Osteoblast (primary cell): ENCODE results near the gene RPL5. TPM values are rescaled to one million over a fixed set of nuclear protein-coding genes. Genes with fewer than 3 reads are reported as not detected.

Experiments
- DNase-seq: peaks from one replicate; pipeline ENCODE4 v3.0.0; 2011; ENCODE audit warnings: low spot score, mixed read lengths; ENCODE audit not compliant: insufficient read length; ENCODE audit errors: missing footprints
- H2AFZ ChIP-seq: 2 replicates; pipeline ENCODE4 v1.6.0; 2011; ENCODE audit warnings: mild to moderate bottlenecking, low read length
- H3K27ac ChIP-seq: 2 replicates; pipeline ENCODE4 v1.5.1; 2011; ENCODE audit warnings: mild to moderate bottlenecking, low read depth, low read length, moderate library complexity
- H3K27me3 ChIP-seq: 2 replicates; pipeline ENCODE4 v1.6.0; 2012; ENCODE audit warnings: mild to moderate bottlenecking, control low read depth, inconsistent platforms, low read length, moderate library complexity; ENCODE audit not compliant: insufficient read depth
- H3K36me3 ChIP-seq: 2 replicates; pipeline ENCODE4 v1.5.1; 2011; ENCODE audit warnings: mild to moderate bottlenecking, low read length, control low read depth, moderate library complexity; ENCODE audit not compliant: insufficient read depth
- H3K4me1 ChIP-seq: 2 replicates; pipeline ENCODE4 v1.5.1; 2011; ENCODE audit warnings: mild to moderate bottlenecking, low read length, control low read depth, moderate library complexity; ENCODE audit not compliant: insufficient read depth
- H3K4me2 ChIP-seq: 2 replicates; pipeline ENCODE4 v1.6.0; 2011; ENCODE audit warnings: mild to moderate bottlenecking, low read length; ENCODE audit not compliant: insufficient read depth
- H3K4me3 ChIP-seq: fragments of 200-600 bp; sonication (generic); 3 replicates; pipeline ENCODE4 v1.5.1; 2012; ENCODE audit warnings: mild to moderate bottlenecking, low read length, inconsistent platforms; ENCODE audit not compliant: insufficient read depth
- H3K79me2 ChIP-seq: 2 replicates; pipeline ENCODE4 v1.6.0; 2012; ENCODE audit warnings: mild to moderate bottlenecking, low read length, control low read depth, inconsistent platforms; ENCODE audit not compliant: insufficient read depth
- H3K9me3 ChIP-seq: 2 replicates; pipeline ENCODE4 v1.5.1; 2011; ENCODE audit warnings: low read depth, low read length, control low read depth
- H4K20me1 ChIP-seq: 2 replicates; pipeline ENCODE4 v1.6.0; 2012; ENCODE audit warnings: mild to moderate bottlenecking, low read length, control low read depth; ENCODE audit not compliant: insufficient read depth
- total RNA-seq: library from RNA; depleted of rRNA; stranded (reverse); fragments of >200 nt; gene quantifications from 2 replicates; pipeline ENCODE4 v1.2.3, GENCODE V29; 2012
- TF ChIP-seq, protein P1 (sequence below): IDR thresholded peaks from 2 replicates; pipeline ENCODE4 v1.5.1; 2011; ENCODE audit warnings: mild to moderate bottlenecking, low read depth, low read length, moderate library complexity; ENCODE audit errors: extremely low read depth

RPL5 gene
- total RNA-seq, 1 donor, result 827 TPM

DNA sequence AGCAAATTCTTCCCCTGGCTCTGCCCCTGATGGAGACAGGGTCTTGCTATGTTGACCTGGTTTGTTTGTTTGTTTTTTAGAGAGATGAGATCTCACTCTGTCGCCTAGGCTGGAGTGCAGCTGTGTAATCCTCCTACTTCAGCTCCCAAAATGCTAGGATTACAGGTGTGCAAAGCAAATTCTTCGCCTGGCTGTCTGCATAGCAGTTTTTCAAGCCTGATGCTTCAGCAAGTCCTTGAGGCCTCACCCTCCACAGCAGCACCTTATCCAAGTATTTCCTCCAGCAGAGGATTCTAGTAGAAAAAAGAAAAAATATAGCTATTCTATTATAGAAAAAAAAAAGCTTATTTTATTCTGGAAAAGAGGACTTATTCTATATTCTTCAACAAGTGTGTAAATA is 15.1 kb upstream of the RPL5 start:
- no peaks in the 10 kb centered on the region for H3K36me3 ChIP-seq
- H3K79me2 ChIP-seq, result no peaks in the 10 kb centered on the region
- no peak for DNase-seq
- H3K4me2 ChIP-seq, result no peak overlapping the region
- TF ChIP-seq, protein P1, sequence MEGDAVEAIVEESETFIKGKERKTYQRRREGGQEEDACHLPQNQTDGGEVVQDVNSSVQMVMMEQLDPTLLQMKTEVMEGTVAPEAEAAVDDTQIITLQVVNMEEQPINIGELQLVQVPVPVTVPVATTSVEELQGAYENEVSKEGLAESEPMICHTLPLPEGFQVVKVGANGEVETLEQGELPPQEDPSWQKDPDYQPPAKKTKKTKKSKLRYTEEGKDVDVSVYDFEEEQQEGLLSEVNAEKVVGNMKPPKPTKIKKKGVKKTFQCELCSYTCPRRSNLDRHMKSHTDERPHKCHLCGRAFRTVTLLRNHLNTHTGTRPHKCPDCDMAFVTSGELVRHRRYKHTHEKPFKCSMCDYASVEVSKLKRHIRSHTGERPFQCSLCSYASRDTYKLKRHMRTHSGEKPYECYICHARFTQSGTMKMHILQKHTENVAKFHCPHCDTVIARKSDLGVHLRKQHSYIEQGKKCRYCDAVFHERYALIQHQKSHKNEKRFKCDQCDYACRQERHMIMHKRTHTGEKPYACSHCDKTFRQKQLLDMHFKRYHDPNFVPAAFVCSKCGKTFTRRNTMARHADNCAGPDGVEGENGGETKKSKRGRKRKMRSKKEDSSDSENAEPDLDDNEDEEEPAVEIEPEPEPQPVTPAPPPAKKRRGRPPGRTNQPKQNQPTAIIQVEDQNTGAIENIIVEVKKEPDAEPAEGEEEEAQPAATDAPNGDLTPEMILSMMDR, result no peak
- no peaks in the 10 kb centered on the region for H3K4me1 ChIP-seq
- H4K20me1 ChIP-seq, result no peaks in the 10 kb centered on the region
- no peak overlapping the region for H2AFZ ChIP-seq
- H3K27me3 ChIP-seq, result no peaks in the 10 kb centered on the region
- no peak overlapping the region for H3K27ac ChIP-seq
- no peak overlapping the region for H3K4me3 ChIP-seq
- no peaks in the 10 kb centered on the region for H3K9me3 ChIP-seq

DNA sequence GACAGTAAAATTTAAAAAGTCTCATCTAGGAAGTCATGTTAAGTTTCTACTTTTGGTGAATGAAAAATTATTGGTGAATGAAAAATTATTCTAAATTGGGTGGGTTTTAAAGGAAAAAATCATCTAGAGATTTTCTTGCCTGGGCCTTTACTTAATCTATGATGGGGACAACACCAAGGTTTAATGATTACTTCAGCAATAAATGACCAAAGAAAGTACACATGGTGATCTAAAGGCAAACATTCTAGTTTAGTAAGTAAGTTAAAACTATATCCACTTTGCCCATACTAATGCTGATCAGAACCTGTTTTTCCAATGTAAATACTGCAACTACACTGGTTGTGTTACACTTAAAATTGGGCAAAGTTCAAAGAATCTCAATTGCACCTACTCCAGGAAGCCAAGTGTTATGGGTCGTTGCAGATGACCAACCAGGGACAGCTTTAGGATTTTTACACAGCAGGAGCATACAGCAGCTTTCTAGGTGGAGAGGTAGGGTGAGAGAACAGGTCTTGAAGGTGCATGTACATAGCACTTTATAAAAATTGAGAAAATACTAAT is 14.6 kb upstream of the RPL5 start:
- Histone ChIP-seq H2AFZ (no peak overlapping the region), H3K4me1 (no peaks in the 10 kb centered on the region), H4K20me1 (no peaks in the 10 kb centered on the region), H3K9me3 (no peaks in the 10 kb centered on the region), H3K27ac (no peak overlapping the region), H3K27me3 (no peaks in the 10 kb centered on the region), H3K4me3 (no peak overlapping the region), H3K4me2 (no peak overlapping the region), H3K79me2 (no peaks in the 10 kb centered on the region), H3K36me3 (no peaks in the 10 kb centered on the region)
- TF ChIP-seq, protein P1, result no peak
- DNase-seq, result no peak

DNA sequence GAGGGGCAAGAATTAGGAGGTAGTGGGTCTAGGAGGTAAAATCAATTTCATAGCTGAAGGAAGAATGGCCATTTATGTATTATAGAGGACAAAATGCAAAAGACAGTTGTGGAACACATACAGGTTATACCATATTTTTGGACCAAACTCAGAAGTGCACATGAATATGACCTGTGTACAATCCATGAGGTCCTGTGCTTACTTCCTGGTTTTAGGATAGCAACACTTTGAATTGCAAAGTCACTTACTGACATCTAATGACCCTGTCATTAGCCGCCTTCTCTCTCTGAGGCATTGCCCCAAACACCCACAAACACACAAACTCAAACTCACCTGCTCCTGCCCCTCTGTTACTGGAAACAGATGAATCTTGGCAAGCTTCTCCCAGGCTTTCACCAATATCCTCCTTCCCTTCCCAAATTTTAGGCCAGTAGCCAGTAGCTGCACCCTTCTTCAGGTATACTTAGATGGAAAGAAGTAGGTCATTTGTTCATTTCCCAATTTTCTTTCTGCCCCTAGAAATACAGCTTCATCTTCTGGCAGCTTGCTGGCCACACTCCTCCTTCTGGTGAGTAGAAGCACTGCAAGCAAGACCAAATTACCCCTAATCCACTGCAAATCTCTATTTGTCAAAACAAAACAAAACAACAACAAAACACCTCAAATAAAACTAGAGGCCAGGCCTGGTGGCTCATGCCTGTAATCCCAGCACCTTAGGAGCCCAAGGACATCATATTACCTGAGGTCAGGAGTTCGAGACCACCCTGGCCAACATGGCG is 13.7 kb upstream of the RPL5 start:
- TF ChIP-seq, protein P1, result peak; percentile 76
- peak; percentile 84 for DNase-seq

GRCh38 chr1:92820024-92820423 is 11.8 kb upstream of the RPL5 start:
- no peaks in the 10 kb centered on the region for H3K79me2 ChIP-seq
- H3K9me3 ChIP-seq, result no peaks in the 10 kb centered on the region
- no peak overlapping the region for H3K27ac ChIP-seq
- peak; percentile 86 for DNase-seq
- no peak overlapping the region for H3K4me3 ChIP-seq
- H4K20me1 ChIP-seq, result no peaks in the 10 kb centered on the region
- H3K36me3 ChIP-seq, result no peaks in the 10 kb centered on the region
- H3K27me3 ChIP-seq, result no peaks in the 10 kb centered on the region
- H3K4me2 ChIP-seq, result no peak overlapping the region
- no peak overlapping the region for H2AFZ ChIP-seq
- no peaks in the 10 kb centered on the region for H3K4me1 ChIP-seq
- TF ChIP-seq, protein P1, result no peak

More for the DNA sequence above, 13.7 kb upstream of the RPL5 start:
- H3K4me2 ChIP-seq, result no peak overlapping the region
- H3K27me3 ChIP-seq, result no peaks in the 10 kb centered on the region
- no peak overlapping the region for H3K27ac ChIP-seq
- H4K20me1 ChIP-seq, result no peaks in the 10 kb centered on the region
- H3K79me2 ChIP-seq, result no peaks in the 10 kb centered on the region
- H3K9me3 ChIP-seq, result no peaks in the 10 kb centered on the region
- no peak overlapping the region for H3K4me3 ChIP-seq
- no peaks in the 10 kb centered on the region for H3K4me1 ChIP-seq
- H2AFZ ChIP-seq, result no peak overlapping the region
- H3K36me3 ChIP-seq, result no peaks in the 10 kb centered on the region
